ENCODE data around the gene MAP4K3.

- TF ChIP-seq POLR2A (IDR thresholded peaks at IDR 0.05) (no peak), POLR2AphosphoS5 (IDR thresholded peaks at IDR 0.05) (no peak), CTCF (IDR thresholded peaks at IDR 0.05) (no peak)
These were observed 77.5 kb downstream of the MAP4K3 start for GRCh38 chr2:39359453-39360038.
